HepG2 (cell line): ENCODE data around the gene CD40. TPM values are rescaled to one million over a fixed set of nuclear protein-coding genes. Genes with fewer than 3 reads are reported as not detected.

Experiments used
- AGO1 ChIP-seq: fragments of 200-400 bp; formaldehyde crosslinking; IDR thresholded peaks from 2 replicates; pipeline ENCODE4 v1.6.1; 2017; ENCODE audit warnings: mild to moderate bottlenecking, low read depth, low read length, moderate library complexity; ENCODE audit not compliant: poor library complexity, severe bottlenecking
- CENPT ChIP-seq: sonication (generic); formaldehyde crosslinking; IDR thresholded peaks from 2 replicates; pipeline ENCODE4 v1.8.0; 2022; ENCODE audit warnings: low read depth, mild to moderate bottlenecking, moderate library complexity, missing genetic modification reagents
- CTCF ChIP-seq: sonication (generic); formaldehyde crosslinking; IDR thresholded peaks from 2 replicates; pipeline ENCODE4 v1.5.0; 2020; ENCODE audit warnings: mild to moderate bottlenecking, missing genetic modification reagents, moderate library complexity
- FOXO1 ChIP-seq: sonication (generic); formaldehyde crosslinking; IDR thresholded peaks from 2 replicates; pipeline ENCODE4 v1.4.0; 2020; ENCODE audit warnings: missing genetic modification reagents
- HMGXB4 ChIP-seq, 2 experiments: sonication (generic) in 1 of 2; formaldehyde crosslinking in 1 of 2; IDR thresholded peaks; 2 replicates each; pipeline versions ENCODE4 v1.4.0 to v1.6.1; 2018 to 2020; ENCODE audit warnings: missing genetic modification reagents in 2 of 2, borderline replicate concordance in 1 of 2, low read depth in 1 of 2, mild to moderate bottlenecking in 1 of 2, missing biosample characterization in 1 of 2
- HNRNPLL ChIP-seq: fragments of 200-400 bp; formaldehyde crosslinking; IDR thresholded peaks from 2 replicates; pipeline ENCODE4 v1.6.1; 2017; ENCODE audit warnings: mild to moderate bottlenecking, low read depth, low read length; ENCODE audit not compliant: poor library complexity, severe bottlenecking
- RAD21 ChIP-seq: fragments of 450-650 bp; formaldehyde crosslinking; IDR thresholded peaks from 2 replicates; pipeline ENCODE4 v1.5.0; 2020; ENCODE audit warnings: mild to moderate bottlenecking
- RCOR2 ChIP-seq: IDR thresholded peaks from 2 replicates; pipeline ENCODE4 v1.6.1; 2016; ENCODE audit warnings: missing biosample characterization, missing genetic modification reagents
- RNF219 ChIP-seq: sonication (generic); formaldehyde crosslinking; IDR thresholded peaks from 2 replicates; pipeline ENCODE4 v1.5.0; 2020; ENCODE audit warnings: mild to moderate bottlenecking, missing genetic modification reagents
- TMF1 ChIP-seq: sonication (generic); formaldehyde crosslinking; IDR thresholded peaks from 2 replicates; pipeline ENCODE4 v1.8.1; 2022; ENCODE audit warnings: low read depth, missing genetic modification reagents
- XRCC5 ChIP-seq: fragments of 200-400 bp; formaldehyde crosslinking; optimal IDR thresholded peaks from 2 replicates; pipeline ENCODE3; 2017; ENCODE audit warnings: mild to moderate bottlenecking, low read length
- ZBTB7B ChIP-seq: sonication (generic); formaldehyde crosslinking; IDR thresholded peaks from 2 replicates; pipeline ENCODE4 v1.4.0; 2020; ENCODE audit warnings: missing genetic modification reagents
- ZGPAT ChIP-seq: IDR thresholded peaks from 2 replicates; pipeline ENCODE4 v1.6.1; 2016; ENCODE audit warnings: mild to moderate bottlenecking
- ZNF44 ChIP-seq: sonication (generic); formaldehyde crosslinking; IDR thresholded peaks from 2 replicates; pipeline ENCODE4 v1.5.1; 2020; ENCODE audit warnings: mild to moderate bottlenecking, missing genetic modification reagents
- ZNF768 ChIP-seq: sonication (generic); formaldehyde crosslinking; IDR thresholded peaks from 2 replicates; pipeline ENCODE4 v1.4.0; 2020; ENCODE audit warnings: missing genetic modification reagents
- polyA plus RNA-seq, 8 experiments: library from polyadenylated mRNA; depleted of rRNA in 3 of 8; stranded (reverse) in 7 of 8; unstranded in 1 of 8; fragments of >200 nt; fragmentation: Illumina TruSeq in 4 of 8; extraction: Trizol in 4 of 8; gene quantifications; 2 replicates each; pipeline versions ENCODE4 v1.2.1 to v1.2.3, GENCODE V29; 2011 to 2016; ENCODE audit warnings: low read depth in 4 of 8, missing spikeins in 1 of 8, mixed read lengths in 1 of 8; ENCODE audit not compliant: insufficient read depth in 1 of 8
- total RNA-seq, 5 experiments: library from RNA; depleted of rRNA; stranded (reverse); fragments of >200 nt; fragmentation: Illumina TruSeq; extraction: Trizol; gene quantifications; 2 replicates each; pipeline ENCODE4 v1.2.3, GENCODE V29; 2016; ENCODE audit warnings: low read depth in 1 of 5

CD40 gene
- total and polyA plus RNA-seq, 2 of the 13 experiments (the other 11 are each of a cell fraction or from before 2014, with no cell fraction given) = 4.6 to 13.4 TPM

GRCh38 chr20:46128310-46129151 is 10.4 kb downstream of the CD40 start (continued):
- TF ChIP-seq FOXO1 (CRISPR knock-in tag) (0 out of 2 replicates have a peak, but pooled peaks have one; percentile 9), HNRNPLL (peak; percentile 39), XRCC5 (peak; percentile 70), HMGXB4 (CRISPR knock-in tag; IDR thresholded peaks at IDR 0.05; ENCODE audit: borderline replicate concordance in 1 of 2, low read depth in 1 of 2) (0 out of 4 replicates have a peak, but pooled peaks of 1 of the 2 experiments have one; percentile 30), RNF219 (CRISPR knock-in tag) (no peak), RAD21 (CRISPR knock-in tag) (0 out of 2 replicates have a peak, but pooled peaks have one; percentile 25), ZGPAT (CRISPR knock-in tag) (no peak), TMF1 (CRISPR knock-in tag) (no peak), AGO1 (peak; percentile 42), CTCF (CRISPR knock-in tag) (peak; percentile 78), ZNF768 (peak; percentile 9; the same call in 1 of the 2 replicates), CENPT (CRISPR knock-in tag) (peak; percentile 69), ZBTB7B (CRISPR knock-in tag) (peak; percentile 42; the same call in 1 of the 2 replicates), ZNF44 (CRISPR knock-in tag) (no peak), RCOR2 (CRISPR knock-in tag) (no peak)
